A673 (cell line): ENCODE results near the gene TMCC1. TPM values are rescaled to one million over a fixed set of nuclear protein-coding genes. Genes with fewer than 3 reads are reported as not detected.
A peak's percentile ranks its signal among the peaks of the same experiment; 100 is the strongest.

Source experiments
- BruUV-seq: library from RNA; stranded (reverse); fragments of 400-500 nt; replicated peaks from 2 replicates; lab custom pipeline; 2021; lab: Mats Ljungman, UMichigan
- CTCF ChIA-PET: fragments of 300-600 bp; sonication (Branson Sonifier 250); formaldehyde crosslinking; loops from one replicate; lab custom pipeline; 2022; ENCODE audit warnings: antibody characterized with exemption; lab: Charles Lee
- POLR2A ChIA-PET: fragments of 300-600 bp; sonication (Branson Sonifier 250); formaldehyde crosslinking; loops from one replicate; lab custom pipeline; 2022; ENCODE audit warnings: antibody characterized with exemption; ENCODE audit not compliant: low non-redundant PET; lab: Charles Lee
- DNase-seq: peaks from one replicate; pipeline ENCODE4 v3.0.0-alpha.2; 2015; ENCODE audit warnings: low spot score
- H3K27ac ChIP-seq: fragments of 200-600 bp; sonication (generic); 2 replicates; pipeline ENCODE4 v1.5.1; 2016; ENCODE audit warnings: mixed run types, low read depth, mild to moderate bottlenecking, mixed read lengths, antibody characterized with exemption, low read length; ENCODE audit not compliant: poor library complexity, severe bottlenecking
- H3K27me3 ChIP-seq: fragments of 200-600 bp; sonication (generic); replicated peaks from 2 replicates; pipeline ENCODE4 v1.6.1; 2017; ENCODE audit warnings: mixed run types, low read depth, mild to moderate bottlenecking, mixed read lengths, antibody characterized with exemption, low read length; ENCODE audit not compliant: insufficient read depth, poor library complexity
- H3K36me3 ChIP-seq: fragments of 200-600 bp; sonication (generic); 2 replicates; pipeline ENCODE4 v1.6.1; 2016; ENCODE audit warnings: mixed run types, mild to moderate bottlenecking, mixed read lengths, antibody characterized with exemption, low read length; ENCODE audit not compliant: insufficient read depth, poor library complexity, severe bottlenecking
- H3K4me1 ChIP-seq: fragments of 200-600 bp; sonication (generic); 2 replicates; pipeline ENCODE4 v1.6.1; 2017; ENCODE audit warnings: mixed run types, mild to moderate bottlenecking, mixed read lengths, antibody characterized with exemption, low read length; ENCODE audit not compliant: insufficient read depth, poor library complexity, severe bottlenecking
- H3K4me3 ChIP-seq: fragments of 200-600 bp; sonication (generic); 2 replicates; pipeline ENCODE4 v1.5.1; 2016; ENCODE audit warnings: low read depth, mixed run types, mild to moderate bottlenecking, mixed read lengths, low read length; ENCODE audit not compliant: poor library complexity, severe bottlenecking
- H3K9me3 ChIP-seq: fragments of 200-600 bp; sonication (generic); 2 replicates; pipeline ENCODE4 v1.6.1; 2016; ENCODE audit warnings: mixed run types, low read depth, mild to moderate bottlenecking, mixed read lengths, antibody characterized with exemption, low read length; ENCODE audit not compliant: poor library complexity, severe bottlenecking
- CTCF ChIP-seq: fragments of 300-800, 200-600 bp; sonication (generic); conservative IDR thresholded peaks from 2 replicates; pipeline ENCODE4 v1.5.1; 2017; ENCODE audit warnings: low read depth, mild to moderate bottlenecking, antibody characterized with exemption, low read length, moderate library complexity, mixed read lengths
- EZH2 ChIP-seq: fragments of 200-600 bp; sonication (generic); IDR thresholded peaks from 2 replicates; pipeline ENCODE4 v1.6.1; 2017; ENCODE audit warnings: borderline replicate concordance, low read depth, mild to moderate bottlenecking, mixed read lengths, antibody characterized with exemption, low read length; ENCODE audit not compliant: poor library complexity, severe bottlenecking
- intact Hi-C: fragments of 100-400 bp; cut with micrococcal nuclease; formaldehyde crosslinking; loops from one replicate; pipeline ENCODE4 v1.10.0; 2022; ENCODE audit not compliant: unreplicated experiment
- total RNA-seq: library from RNA; stranded (reverse); gene quantifications from 2 replicates; pipeline ENCODE4 v1.2.3, GENCODE V29; 2021

The TMCC1 gene
- total RNA-seq, 1 experiment from 2014 or later: 29.4 TPM

GRCh38 chr3:129626744-129627349, 266.7 kb downstream of the TMCC1 start:
- H3K27me3 ChIP-seq: no peaks in the 10 kb centered on the region
- H3K36me3 ChIP-seq: no peaks in the 10 kb centered on the region
- no TSS peak for BruUV-seq
- peaks cover 20% of the 10 kb centered on the region for H3K4me1 ChIP-seq
- DNase-seq: peak; percentile 83
- POLR2A ChIA-PET: interaction anchor here (0.6 kb wide), 1 partner anchor 1891 kb away, joined by 3 read pairs; no protein-coding TSS in a partner anchor
- H3K4me3 ChIP-seq: peak overlapping the region; percentile 52
- intact Hi-C loops: loop anchor here (5.0 kb wide), 2 partner anchors 135 to 470 kb away; no protein-coding TSS in a partner anchor
- H3K9me3 ChIP-seq: no peaks in the 10 kb centered on the region
- CTCF ChIA-PET: interaction anchor here (0.6 kb wide), 1 partner anchor 61 kb away, joined by 3 read pairs; no protein-coding TSS in a partner anchor
- TF ChIP-seq EZH2 (no peak), CTCF (no peak)
- H3K27ac ChIP-seq: peak overlapping the region; percentile 75

GRCh38 chr3:129625072-129625874, 268.2 kb downstream of the TMCC1 start:
- H3K36me3 ChIP-seq: no peaks in the 10 kb centered on the region
- ChIA-PET CTCF (interaction anchor here (0.5 to 0.7 kb wide), 5 partner anchors 78 to 267 kb away, joined by 3 to 7 read pairs (median 5); no protein-coding TSS in a partner anchor), POLR2A (interaction anchor here (0.6 kb wide), 1 partner anchor 135 kb away, joined by 13 read pairs; no protein-coding TSS in a partner anchor)
- TF ChIP-seq CTCF: peak; percentile 35; the same call in 1 of the 2 replicates
- TF ChIP-seq EZH2: no peak
- no peak overlapping the region for H3K4me3 ChIP-seq
- no peak overlapping the region for H3K27ac ChIP-seq
- H3K4me1 ChIP-seq: peaks cover 20% of the 10 kb centered on the region
- DNase-seq: peak; percentile 44
- no TSS peak for BruUV-seq
- intact Hi-C loops: loop anchor here (5.0 kb wide), 2 partner anchors 133 to 472 kb away; no protein-coding TSS in a partner anchor
- H3K9me3 ChIP-seq: no peaks in the 10 kb centered on the region
- H3K27me3 ChIP-seq: no peaks in the 10 kb centered on the region

GRCh38 chr3:129624347-129625071, 269.0 kb downstream of the TMCC1 start:
- no peaks in the 10 kb centered on the region for H3K36me3 ChIP-seq
- H3K27me3 ChIP-seq: no peaks in the 10 kb centered on the region
- TF ChIP-seq EZH2 (no peak), CTCF (no peak)
- CTCF ChIA-PET: interaction anchor here (0.7 kb wide), 1 partner anchor 216 kb away, joined by 3 read pairs; no protein-coding TSS in a partner anchor
- peaks cover 20% of the 10 kb centered on the region for H3K4me1 ChIP-seq
- no TSS peak for BruUV-seq
- H3K4me3 ChIP-seq: no peak overlapping the region
- no peaks in the 10 kb centered on the region for H3K9me3 ChIP-seq
- no peak for DNase-seq
- POLR2A ChIA-PET: no interaction called here
- no peak overlapping the region for H3K27ac ChIP-seq
- intact Hi-C loops: loop anchor here (5.0 kb wide), 2 partner anchors 132 to 473 kb away; no protein-coding TSS in a partner anchor
